PFSK-1 (cell line): Measurements from ENCODE around the gene WDR74.
A peak's percentile ranks its signal among the peaks of the same experiment; 100 is the strongest.

Experiments
- FOXP2 ChIP-seq: optimal IDR thresholded peaks from 2 replicates; pipeline ENCODE3; 2011; ENCODE audit warnings: borderline replicate concordance, control low read depth, inconsistent platforms; ENCODE audit not compliant: insufficient read depth; ENCODE audit errors: extremely low read length, extremely low read depth
- POLR2AphosphoS5 ChIP-seq: IDR thresholded peaks from 2 replicates; pipeline ENCODE4 v1.6.1; 2012; ENCODE audit warnings: low read depth, mild to moderate bottlenecking, control low read depth, low read length, moderate library complexity
- SIN3A ChIP-seq: IDR thresholded peaks from 2 replicates; pipeline ENCODE4 v1.6.1; 2012; ENCODE audit warnings: mild to moderate bottlenecking, low read length, moderate library complexity, borderline replicate concordance; ENCODE audit not compliant: insufficient read depth
- TAF1 ChIP-seq: IDR thresholded peaks from 2 replicates; pipeline ENCODE4 v1.6.1; 2012; ENCODE audit warnings: low read length, control low read depth, borderline replicate concordance; ENCODE audit not compliant: insufficient read depth
- TF ChIP-seq, protein P1 (sequence below), 2 experiments: IDR thresholded peaks; 2 replicates each; pipeline versions ENCODE4 v1.6.1 to v1.8.0; 2011 to 2012; ENCODE audit warnings: low read depth in 2 of 2, low read length in 2 of 2, control low read depth in 1 of 2, inconsistent platforms in 1 of 2, mild to moderate bottlenecking in 1 of 2, moderate library complexity in 1 of 2; ENCODE audit not compliant: insufficient read depth in 1 of 2

DNA sequence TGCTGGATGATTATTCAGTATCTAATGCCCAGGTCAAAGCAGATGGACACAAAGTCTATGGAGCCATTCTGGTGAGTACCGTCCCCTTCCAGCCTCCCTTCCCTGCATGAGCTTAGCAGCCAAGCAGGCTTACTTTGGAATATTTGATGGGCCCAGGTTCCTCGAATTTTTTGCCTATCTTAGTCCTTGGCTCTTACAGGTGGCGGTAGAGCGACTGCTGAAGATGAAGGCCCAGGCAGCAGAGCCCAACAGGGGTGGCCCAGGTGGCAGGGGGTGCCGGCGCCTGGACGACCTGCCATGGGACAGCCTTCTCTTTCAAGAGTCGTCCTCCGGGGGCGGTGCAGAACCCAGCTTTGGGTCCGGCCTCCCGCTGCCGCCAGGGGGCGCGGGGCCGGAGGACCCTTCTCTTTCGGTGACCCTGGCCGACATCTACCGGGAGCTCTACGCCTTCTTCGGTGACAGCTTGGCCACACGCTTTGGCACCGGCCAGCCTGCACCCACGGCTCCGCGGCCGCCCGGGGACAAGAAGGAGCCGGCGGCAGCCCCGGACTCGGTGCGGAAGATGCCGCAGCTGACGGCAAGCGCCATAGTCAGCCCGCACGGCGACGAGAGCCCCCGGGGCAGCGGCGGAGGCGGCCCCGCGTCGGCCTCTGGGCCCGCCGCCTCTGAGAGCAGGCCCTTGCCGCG, 52.9 kb downstream of the WDR74 start:
- TF ChIP-seq TAF1 (0 out of 2 replicates have a peak, but pooled peaks have one; percentile 48), POLR2AphosphoS5 (no peak), FOXP2 (peak; percentile 31), SIN3A (peak; percentile 71; the same call in 1 of the 2 replicates)
- TF ChIP-seq, protein P1, sequence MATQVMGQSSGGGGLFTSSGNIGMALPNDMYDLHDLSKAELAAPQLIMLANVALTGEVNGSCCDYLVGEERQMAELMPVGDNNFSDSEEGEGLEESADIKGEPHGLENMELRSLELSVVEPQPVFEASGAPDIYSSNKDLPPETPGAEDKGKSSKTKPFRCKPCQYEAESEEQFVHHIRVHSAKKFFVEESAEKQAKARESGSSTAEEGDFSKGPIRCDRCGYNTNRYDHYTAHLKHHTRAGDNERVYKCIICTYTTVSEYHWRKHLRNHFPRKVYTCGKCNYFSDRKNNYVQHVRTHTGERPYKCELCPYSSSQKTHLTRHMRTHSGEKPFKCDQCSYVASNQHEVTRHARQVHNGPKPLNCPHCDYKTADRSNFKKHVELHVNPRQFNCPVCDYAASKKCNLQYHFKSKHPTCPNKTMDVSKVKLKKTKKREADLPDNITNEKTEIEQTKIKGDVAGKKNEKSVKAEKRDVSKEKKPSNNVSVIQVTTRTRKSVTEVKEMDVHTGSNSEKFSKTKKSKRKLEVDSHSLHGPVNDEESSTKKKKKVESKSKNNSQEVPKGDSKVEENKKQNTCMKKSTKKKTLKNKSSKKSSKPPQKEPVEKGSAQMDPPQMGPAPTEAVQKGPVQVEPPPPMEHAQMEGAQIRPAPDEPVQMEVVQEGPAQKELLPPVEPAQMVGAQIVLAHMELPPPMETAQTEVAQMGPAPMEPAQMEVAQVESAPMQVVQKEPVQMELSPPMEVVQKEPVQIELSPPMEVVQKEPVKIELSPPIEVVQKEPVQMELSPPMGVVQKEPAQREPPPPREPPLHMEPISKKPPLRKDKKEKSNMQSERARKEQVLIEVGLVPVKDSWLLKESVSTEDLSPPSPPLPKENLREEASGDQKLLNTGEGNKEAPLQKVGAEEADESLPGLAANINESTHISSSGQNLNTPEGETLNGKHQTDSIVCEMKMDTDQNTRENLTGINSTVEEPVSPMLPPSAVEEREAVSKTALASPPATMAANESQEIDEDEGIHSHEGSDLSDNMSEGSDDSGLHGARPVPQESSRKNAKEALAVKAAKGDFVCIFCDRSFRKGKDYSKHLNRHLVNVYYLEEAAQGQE (IDR thresholded peaks at IDR 0.05; ENCODE audit: insufficient read depth in 1 of 2, low read depth in 2 of 2, low read length in 2 of 2): no peak
